ENCODE results near the gene SMPD4. TPM values are rescaled to one million over a fixed set of nuclear protein-coding genes. Genes with fewer than 3 reads are reported as not detected.

SMPD4 gene
- total and polyA plus RNA-seq, 4 donors = 27.3 to 46.4 (median 28.6) TPM

DNA sequence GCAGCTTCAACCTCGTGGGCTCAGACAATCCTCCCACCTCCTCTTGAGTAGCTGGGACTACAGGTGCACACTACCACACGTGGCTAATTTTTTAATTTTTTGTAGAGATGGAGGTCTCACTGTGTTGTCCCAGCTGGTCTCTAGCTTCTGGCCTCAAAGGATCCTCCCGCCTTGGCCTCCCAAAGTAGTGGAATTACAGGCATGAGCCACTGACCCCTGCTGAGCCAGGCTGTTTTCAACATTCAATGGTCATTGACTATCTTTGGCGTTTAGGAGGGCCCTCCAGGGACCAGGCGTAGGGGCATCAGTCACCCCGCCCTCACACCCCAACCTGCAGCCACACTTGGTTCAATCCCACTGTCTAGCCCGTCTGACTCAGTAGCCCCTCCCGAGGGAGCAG is 5.9 kb upstream of the SMPD4 start:
- no peak for ATAC-seq (ENCODE audit: insufficient read depth, low FRiP score)
- TF ChIP-seq, protein P1, sequence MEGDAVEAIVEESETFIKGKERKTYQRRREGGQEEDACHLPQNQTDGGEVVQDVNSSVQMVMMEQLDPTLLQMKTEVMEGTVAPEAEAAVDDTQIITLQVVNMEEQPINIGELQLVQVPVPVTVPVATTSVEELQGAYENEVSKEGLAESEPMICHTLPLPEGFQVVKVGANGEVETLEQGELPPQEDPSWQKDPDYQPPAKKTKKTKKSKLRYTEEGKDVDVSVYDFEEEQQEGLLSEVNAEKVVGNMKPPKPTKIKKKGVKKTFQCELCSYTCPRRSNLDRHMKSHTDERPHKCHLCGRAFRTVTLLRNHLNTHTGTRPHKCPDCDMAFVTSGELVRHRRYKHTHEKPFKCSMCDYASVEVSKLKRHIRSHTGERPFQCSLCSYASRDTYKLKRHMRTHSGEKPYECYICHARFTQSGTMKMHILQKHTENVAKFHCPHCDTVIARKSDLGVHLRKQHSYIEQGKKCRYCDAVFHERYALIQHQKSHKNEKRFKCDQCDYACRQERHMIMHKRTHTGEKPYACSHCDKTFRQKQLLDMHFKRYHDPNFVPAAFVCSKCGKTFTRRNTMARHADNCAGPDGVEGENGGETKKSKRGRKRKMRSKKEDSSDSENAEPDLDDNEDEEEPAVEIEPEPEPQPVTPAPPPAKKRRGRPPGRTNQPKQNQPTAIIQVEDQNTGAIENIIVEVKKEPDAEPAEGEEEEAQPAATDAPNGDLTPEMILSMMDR (IDR thresholded peaks at IDR 0.05; ENCODE audit: control extremely low read depth, extremely low read depth) = no peak
- 84 to 94% methylated on average over 6 to 8 of the region's 8 CpGs for WGBS, 2 donors
- Histone ChIP-seq H3K9me3 (ENCODE audit: control insufficient read depth in 4 of 4, insufficient read depth in 3 of 4, low read length in 3 of 4) (peaks cover 0 to 2% (median 0%) of the 10 kb centered on the region in 4 donors), H3K36me3 (ENCODE audit: control insufficient read depth in 4 of 4, insufficient read depth in 4 of 4, low read length in 4 of 4) (peaks cover 0 to 4% (median under 1%) of the 10 kb centered on the region in 4 donors), H3K27me3 (ENCODE audit: control insufficient read depth in 3 of 3, insufficient read depth in 3 of 3, low read length in 2 of 3) (no peaks in the 10 kb centered on the region), H3K4me1 (ENCODE audit: control insufficient read depth in 5 of 5, insufficient read depth in 5 of 5, low read length in 5 of 5) (peaks cover 0 to 13% (median 3%) of the 10 kb centered on the region in 5 donors), H3K4me3 (no peak overlapping the region), H3K27ac (ENCODE audit: low read depth in 1 of 2, low read length in 1 of 2) (no peak overlapping the region), H3K9ac (ENCODE audit: insufficient read depth in 1 of 2, low read length in 2 of 2) (no peak overlapping the region)
- DNase-seq = no peak

DNA sequence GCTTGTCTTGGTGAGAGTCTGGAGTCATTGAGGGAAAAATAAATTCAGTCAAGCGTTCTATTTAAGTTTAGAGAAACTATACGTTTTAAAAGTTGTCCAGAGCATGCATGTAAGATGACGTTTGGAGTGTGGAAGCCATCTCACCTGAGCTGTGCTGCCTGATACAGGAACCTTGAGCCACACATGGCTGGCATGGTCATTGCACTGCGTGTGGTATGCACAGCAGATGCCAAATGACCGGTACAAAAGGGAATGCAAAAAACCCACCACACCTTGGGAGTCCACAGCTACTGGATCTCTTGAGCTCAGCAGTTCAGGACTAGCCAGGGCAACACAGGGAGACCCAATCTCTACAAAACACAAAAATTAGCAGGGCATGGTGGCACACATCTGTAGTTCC is 5.0 kb upstream of the SMPD4 start:
- Histone ChIP-seq H3K9me3 (ENCODE audit: control insufficient read depth in 4 of 4, insufficient read depth in 3 of 4, low read length in 3 of 4) (peaks cover 0 to 2% (median 0%) of the 10 kb centered on the region in 4 donors), H3K36me3 (ENCODE audit: control insufficient read depth in 4 of 4, insufficient read depth in 4 of 4, low read length in 4 of 4) (peaks cover 0 to 2% (median under 1%) of the 10 kb centered on the region in 4 donors), H3K9ac (ENCODE audit: insufficient read depth in 1 of 2, low read length in 2 of 2) (no peak overlapping the region), H3K4me3 (no peak overlapping the region), H3K4me1 (ENCODE audit: control insufficient read depth in 5 of 5, insufficient read depth in 5 of 5, low read length in 5 of 5) (peaks cover 0 to 13% (median 3%) of the 10 kb centered on the region in 5 donors), H3K27ac (ENCODE audit: low read depth in 1 of 2, low read length in 1 of 2) (no peak overlapping the region), H3K27me3 (ENCODE audit: control insufficient read depth in 3 of 3, insufficient read depth in 3 of 3, low read length in 2 of 3) (no peaks in the 10 kb centered on the region)
- no peak for DNase-seq
- 93 to 96% methylated on average over 5 of the region's 5 CpGs for WGBS, 2 donors
- no peak for ATAC-seq (ENCODE audit: insufficient read depth, low FRiP score)
- TF ChIP-seq, protein P1 (IDR thresholded peaks at IDR 0.05; ENCODE audit: control extremely low read depth, extremely low read depth) = no peak

DNA sequence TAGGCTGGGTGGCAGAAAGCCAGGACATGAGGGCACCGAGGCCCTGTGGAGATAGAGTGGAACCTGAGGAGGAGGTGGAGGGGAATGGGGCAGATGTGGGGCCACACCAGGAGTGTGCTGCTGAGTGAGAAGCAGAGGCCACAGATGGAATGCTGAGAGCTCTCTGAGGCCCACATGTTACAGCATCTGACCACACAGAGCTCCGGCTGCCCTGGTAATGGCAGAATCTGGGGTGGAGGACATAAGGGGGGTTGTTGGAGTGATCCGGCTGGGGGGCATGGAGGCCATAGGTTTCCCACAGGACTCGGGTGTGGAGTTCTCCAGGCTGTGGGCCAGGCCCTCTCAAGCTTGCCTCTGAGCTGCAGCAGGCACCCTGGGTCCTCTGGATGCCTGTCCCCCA is 4.5 kb upstream of the SMPD4 start:
- DNase-seq (no peak), ATAC-seq (ENCODE audit: insufficient read depth, low FRiP score) (no peak)
- H3K27me3 ChIP-seq (ENCODE audit: control insufficient read depth in 3 of 3, insufficient read depth in 3 of 3, low read length in 2 of 3) = no peaks in the 10 kb centered on the region
- H3K4me1 ChIP-seq (ENCODE audit: control insufficient read depth in 5 of 5, insufficient read depth in 5 of 5, low read length in 5 of 5) = peaks cover 0 to 13% (median 3%) of the 10 kb centered on the region in 5 donors
- TF ChIP-seq, protein P1 (IDR thresholded peaks at IDR 0.05; ENCODE audit: control extremely low read depth, extremely low read depth) = no peak
- 87 to 98% methylated on average over 4 of the region's 4 CpGs for WGBS, 2 donors
- no peak overlapping the region for H3K4me3 ChIP-seq
- H3K9ac ChIP-seq (ENCODE audit: insufficient read depth in 1 of 2, low read length in 2 of 2) = no peak overlapping the region
- H3K9me3 ChIP-seq (ENCODE audit: control insufficient read depth in 4 of 4, insufficient read depth in 3 of 4, low read length in 3 of 4) = no peaks in the 10 kb centered on the region
- peaks cover 0 to 5% (median under 1%) of the 10 kb centered on the region in 4 donors for H3K36me3 ChIP-seq (ENCODE audit: control insufficient read depth in 4 of 4, insufficient read depth in 4 of 4, low read length in 4 of 4)
- H3K27ac ChIP-seq (ENCODE audit: low read depth in 1 of 2, low read length in 1 of 2) = no peak overlapping the region

DNA sequence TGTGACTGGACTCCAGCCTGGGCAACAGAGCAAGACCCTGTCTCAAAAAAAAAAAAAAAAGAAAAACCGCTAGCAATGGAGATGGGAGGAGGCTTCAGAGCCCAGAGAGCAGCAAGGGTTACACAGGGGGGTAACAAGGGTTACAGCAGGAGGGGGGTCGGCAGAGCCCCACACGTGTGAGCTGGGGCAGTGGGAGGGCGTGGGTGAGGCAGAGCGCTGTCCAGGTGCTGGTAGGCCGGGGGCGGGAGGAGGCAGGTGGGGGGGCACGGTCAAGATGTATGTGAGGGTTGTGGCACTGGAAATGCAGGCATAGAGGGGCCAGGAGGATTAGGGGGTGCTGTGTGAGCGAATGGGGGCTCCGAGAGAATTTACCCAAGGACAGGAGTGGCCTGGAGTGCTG is 4.0 kb upstream of the SMPD4 start:
- Histone ChIP-seq H3K9me3 (ENCODE audit: control insufficient read depth in 4 of 4, insufficient read depth in 3 of 4, low read length in 3 of 4) (no peaks in the 10 kb centered on the region), H3K36me3 (ENCODE audit: control insufficient read depth in 4 of 4, insufficient read depth in 4 of 4, low read length in 4 of 4) (peaks cover 0 to 5% (median under 1%) of the 10 kb centered on the region in 4 donors), H3K27me3 (ENCODE audit: control insufficient read depth in 3 of 3, insufficient read depth in 3 of 3, low read length in 2 of 3) (no peaks in the 10 kb centered on the region), H3K27ac (ENCODE audit: low read depth in 1 of 2, low read length in 1 of 2) (no peak overlapping the region), H3K9ac (ENCODE audit: insufficient read depth in 1 of 2, low read length in 2 of 2) (no peak overlapping the region), H3K4me3 (no peak overlapping the region), H3K4me1 (ENCODE audit: control insufficient read depth in 5 of 5, insufficient read depth in 5 of 5, low read length in 5 of 5) (peaks cover 0 to 15% (median 3%) of the 10 kb centered on the region in 5 donors)
- TF ChIP-seq, protein P1 (IDR thresholded peaks at IDR 0.05; ENCODE audit: control extremely low read depth, extremely low read depth) = no peak
- 92 to 93% methylated on average over 9 to 10 of the region's 10 CpGs for WGBS, 2 donors
- DNase-seq (no peak), ATAC-seq (ENCODE audit: insufficient read depth, low FRiP score) (no peak)
